DND-41 (cell line): ENCODE data around the gene UNC119.

Experiments used
- ATAC-seq: fragments of 200-7000 bp; cut with Tn5 transposase; 3 replicates; pipeline ENCODE4 v1.9.1; 2021; ENCODE audit warnings: low read depth; ENCODE audit not compliant: insufficient read depth
- DNase-seq: peaks from one replicate; pipeline ENCODE4 v3.0.0-alpha.2; 2020
- H2AFZ ChIP-seq: 2 replicates; pipeline ENCODE4 v1.6.0; 2012; ENCODE audit warnings: low read depth, low read length
- H3K27ac ChIP-seq: 2 replicates; pipeline ENCODE4 v1.5.1; 2012; ENCODE audit warnings: low read length, inconsistent platforms
- H3K27me3 ChIP-seq: fragments of 200-600 bp; sonication (generic); 2 replicates; pipeline ENCODE4 v1.6.0; 2012; ENCODE audit warnings: low read length, mild to moderate bottlenecking, inconsistent platforms; ENCODE audit not compliant: insufficient read depth, poor library complexity
- H3K36me3 ChIP-seq: 2 replicates; pipeline ENCODE4 v1.5.1; 2012; ENCODE audit warnings: low read length, inconsistent platforms; ENCODE audit not compliant: insufficient read depth
- H3K4me1 ChIP-seq: 2 replicates; pipeline ENCODE4 v1.5.1; 2012; ENCODE audit warnings: mild to moderate bottlenecking, low read length; ENCODE audit not compliant: insufficient read depth
- H3K4me2 ChIP-seq: 2 replicates; pipeline ENCODE4 v1.6.0; 2012; ENCODE audit warnings: mild to moderate bottlenecking, moderate library complexity, low read length, inconsistent platforms; ENCODE audit not compliant: insufficient read depth
- H3K4me3 ChIP-seq, 2 experiments: fragments of 200-600 bp in 1 of 2; shearing (Covaris generic) in 1 of 2; 2 replicates each; pipeline ENCODE4 v1.5.1; 2012 to 2016; ENCODE audit warnings: inconsistent platforms in 2 of 2, low read length in 2 of 2, mild to moderate bottlenecking in 2 of 2, low read depth in 1 of 2, moderate library complexity in 1 of 2
- H3K79me2 ChIP-seq: 2 replicates; pipeline ENCODE4 v1.6.0; 2012; ENCODE audit warnings: low read length, inconsistent platforms; ENCODE audit not compliant: insufficient read depth
- H3K9ac ChIP-seq: 2 replicates; pipeline ENCODE4 v1.6.0; 2012; ENCODE audit warnings: low read depth, mild to moderate bottlenecking, inconsistent platforms, low read length, moderate library complexity
- H3K9me3 ChIP-seq: 2 replicates; pipeline ENCODE4 v1.5.1; 2012; ENCODE audit warnings: low read length, moderate library complexity, mild to moderate bottlenecking, inconsistent platforms; ENCODE audit not compliant: insufficient read depth, severe bottlenecking
- H4K20me1 ChIP-seq: 2 replicates; pipeline ENCODE4 v1.6.0; 2012; ENCODE audit warnings: low read length; ENCODE audit not compliant: insufficient read depth
- EZH2 ChIP-seq: IDR thresholded peaks from 3 replicates; pipeline ENCODE4 v1.6.1; 2012; ENCODE audit warnings: borderline replicate concordance, low read depth, mild to moderate bottlenecking, moderate library complexity, low read length, inconsistent platforms; ENCODE audit not compliant: severe bottlenecking
- TF ChIP-seq, protein P1 (sequence below): IDR thresholded peaks from 2 replicates; pipeline ENCODE4 v1.5.1; 2012; ENCODE audit warnings: borderline replicate concordance, low read length, moderate library complexity, mild to moderate bottlenecking; ENCODE audit not compliant: poor library complexity, severe bottlenecking; ENCODE audit errors: extremely low read depth

UNC119 gene

DNA sequence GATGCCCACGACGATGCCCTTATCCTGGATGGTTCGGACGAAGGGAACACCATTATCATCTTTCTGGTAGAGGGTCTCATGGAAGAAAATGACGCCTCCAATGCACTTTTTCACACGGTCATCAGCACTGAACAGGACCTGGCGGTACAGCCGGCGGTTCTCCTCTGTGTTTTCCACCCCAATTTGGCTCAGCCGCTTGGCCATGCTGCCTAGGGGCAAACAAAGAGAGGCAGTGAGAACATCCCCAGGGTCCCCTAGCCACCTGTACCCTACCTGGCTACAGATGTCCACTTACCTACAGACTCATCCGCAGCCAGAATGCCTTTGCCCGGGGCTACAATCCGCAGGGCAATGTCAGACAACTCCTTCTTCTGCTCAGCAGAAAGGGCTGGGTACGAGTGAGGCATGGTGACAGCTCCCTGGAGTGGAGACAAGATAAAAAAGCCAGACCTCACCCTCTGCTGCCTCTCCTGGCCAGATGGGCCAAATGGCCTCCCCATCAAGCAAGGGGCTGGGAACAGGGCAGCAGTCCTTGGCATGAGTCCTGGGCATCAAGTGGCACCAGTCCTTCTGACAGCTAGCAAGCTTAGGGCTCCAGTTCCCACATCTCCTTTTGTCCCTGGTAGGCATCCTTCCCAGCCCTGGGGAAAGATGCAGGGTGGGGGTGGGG, 22.8 kb upstream of the UNC119 start:
- Histone ChIP-seq H3K36me3 (peaks cover 46% of the 10 kb centered on the region), H3K4me2 (no peak overlapping the region), H3K4me1 (peaks cover 20% of the 10 kb centered on the region), H3K27ac (no peak overlapping the region), H3K9me3 (no peaks in the 10 kb centered on the region), H3K9ac (no peak overlapping the region), H3K27me3 (no peaks in the 10 kb centered on the region), H2AFZ (no peak overlapping the region), H4K20me1 (no peaks in the 10 kb centered on the region; the same call in 1 of the 2 replicates), H3K4me3 (no peak overlapping the region), H3K79me2 (peaks cover 16% of the 10 kb centered on the region)
- TF ChIP-seq, protein P1, sequence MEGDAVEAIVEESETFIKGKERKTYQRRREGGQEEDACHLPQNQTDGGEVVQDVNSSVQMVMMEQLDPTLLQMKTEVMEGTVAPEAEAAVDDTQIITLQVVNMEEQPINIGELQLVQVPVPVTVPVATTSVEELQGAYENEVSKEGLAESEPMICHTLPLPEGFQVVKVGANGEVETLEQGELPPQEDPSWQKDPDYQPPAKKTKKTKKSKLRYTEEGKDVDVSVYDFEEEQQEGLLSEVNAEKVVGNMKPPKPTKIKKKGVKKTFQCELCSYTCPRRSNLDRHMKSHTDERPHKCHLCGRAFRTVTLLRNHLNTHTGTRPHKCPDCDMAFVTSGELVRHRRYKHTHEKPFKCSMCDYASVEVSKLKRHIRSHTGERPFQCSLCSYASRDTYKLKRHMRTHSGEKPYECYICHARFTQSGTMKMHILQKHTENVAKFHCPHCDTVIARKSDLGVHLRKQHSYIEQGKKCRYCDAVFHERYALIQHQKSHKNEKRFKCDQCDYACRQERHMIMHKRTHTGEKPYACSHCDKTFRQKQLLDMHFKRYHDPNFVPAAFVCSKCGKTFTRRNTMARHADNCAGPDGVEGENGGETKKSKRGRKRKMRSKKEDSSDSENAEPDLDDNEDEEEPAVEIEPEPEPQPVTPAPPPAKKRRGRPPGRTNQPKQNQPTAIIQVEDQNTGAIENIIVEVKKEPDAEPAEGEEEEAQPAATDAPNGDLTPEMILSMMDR: peak; percentile 10
- TF ChIP-seq EZH2: no peak
- no peak for DNase-seq
- no peak for ATAC-seq

DNA sequence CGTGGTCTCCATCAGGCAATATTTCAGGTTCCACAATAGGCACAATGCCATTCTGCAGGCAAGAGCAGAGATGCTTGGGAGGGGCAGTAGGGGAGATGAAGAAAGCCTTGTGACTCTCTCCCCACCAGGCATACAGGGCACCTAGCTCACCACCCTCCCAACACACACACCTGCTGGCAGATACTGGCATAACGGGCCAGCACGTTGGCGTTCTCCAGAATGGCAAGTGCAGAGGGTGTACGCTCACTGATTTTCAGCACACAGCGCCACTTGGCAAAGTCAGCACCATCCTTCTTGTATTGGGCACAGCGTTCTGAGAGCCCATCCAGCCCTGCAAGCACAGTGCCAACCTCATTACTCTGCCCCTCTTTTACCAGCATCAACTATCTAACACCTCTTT, 22.1 kb upstream of the UNC119 start:
- Histone ChIP-seq H4K20me1 (no peaks in the 10 kb centered on the region; the same call in 1 of the 2 replicates), H3K27me3 (no peaks in the 10 kb centered on the region), H3K4me2 (no peak overlapping the region), H3K36me3 (peaks cover 38% of the 10 kb centered on the region), H3K79me2 (peaks cover 23% of the 10 kb centered on the region), H3K4me3 (no peak overlapping the region), H3K9me3 (no peaks in the 10 kb centered on the region), H3K27ac (no peak overlapping the region), H3K4me1 (peaks cover 28% of the 10 kb centered on the region), H3K9ac (no peak overlapping the region), H2AFZ (no peak overlapping the region)
- no peak for ATAC-seq
- DNase-seq: no peak
- no peak for TF ChIP-seq EZH2
- TF ChIP-seq, protein P1: peak; percentile 43

DNA sequence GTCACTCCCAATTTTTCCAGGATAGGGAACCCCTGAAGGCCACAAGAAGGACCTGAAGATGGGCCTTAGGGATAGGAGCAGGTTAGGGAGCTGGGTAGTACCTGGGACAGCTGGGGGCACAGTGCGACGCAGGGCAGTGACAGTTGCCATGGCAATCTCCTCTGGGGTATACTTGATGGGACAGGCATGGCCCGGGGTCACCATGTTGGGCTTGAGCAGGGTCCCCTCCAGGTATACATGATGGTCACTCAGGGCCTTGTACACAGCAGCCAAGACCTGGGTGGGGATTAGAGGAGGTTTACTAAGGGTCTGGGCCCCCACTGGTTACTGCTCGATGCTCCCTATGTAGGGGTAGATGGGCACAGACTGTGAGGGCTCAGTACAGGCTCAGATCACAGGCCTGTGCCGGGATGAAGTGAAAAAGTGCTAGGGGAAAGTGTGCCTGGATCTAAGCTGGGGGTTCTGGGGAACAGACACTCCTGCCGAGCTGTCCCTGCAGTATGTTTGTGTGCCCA, 21.6 kb upstream of the UNC119 start:
- no peaks in the 10 kb centered on the region; the same call in 1 of the 2 replicates for H4K20me1 ChIP-seq
- no peak overlapping the region for H3K4me2 ChIP-seq
- peaks cover 33% of the 10 kb centered on the region for H3K36me3 ChIP-seq
- H3K79me2 ChIP-seq: peaks cover 28% of the 10 kb centered on the region
- DNase-seq (no peak), ATAC-seq (no peak)
- H3K4me3 ChIP-seq: no peak overlapping the region
- H3K9ac ChIP-seq: no peak overlapping the region
- no peaks in the 10 kb centered on the region for H3K27me3 ChIP-seq
- TF ChIP-seq EZH2: no peak
- TF ChIP-seq, protein P1: no peak
- no peak overlapping the region for H2AFZ ChIP-seq
- no peak overlapping the region for H3K27ac ChIP-seq
- peaks cover 33% of the 10 kb centered on the region for H3K4me1 ChIP-seq
- no peaks in the 10 kb centered on the region for H3K9me3 ChIP-seq
